DMS53 (cell line): ENCODE measurements around the gene MSANTD4.
A peak's percentile ranks its signal among the peaks of the same experiment; 100 is the strongest.
"Not testable (repeated sequence)": the region's sequence is repeated elsewhere in the genome, so short reads cannot be mapped to it uniquely, and the experiment has no call there.

Source experiments
- DNase-seq: peaks from one replicate; lab custom pipeline; 2025; lab: John Stamatoyannopoulos, UW

Gene MSANTD4

DNA sequence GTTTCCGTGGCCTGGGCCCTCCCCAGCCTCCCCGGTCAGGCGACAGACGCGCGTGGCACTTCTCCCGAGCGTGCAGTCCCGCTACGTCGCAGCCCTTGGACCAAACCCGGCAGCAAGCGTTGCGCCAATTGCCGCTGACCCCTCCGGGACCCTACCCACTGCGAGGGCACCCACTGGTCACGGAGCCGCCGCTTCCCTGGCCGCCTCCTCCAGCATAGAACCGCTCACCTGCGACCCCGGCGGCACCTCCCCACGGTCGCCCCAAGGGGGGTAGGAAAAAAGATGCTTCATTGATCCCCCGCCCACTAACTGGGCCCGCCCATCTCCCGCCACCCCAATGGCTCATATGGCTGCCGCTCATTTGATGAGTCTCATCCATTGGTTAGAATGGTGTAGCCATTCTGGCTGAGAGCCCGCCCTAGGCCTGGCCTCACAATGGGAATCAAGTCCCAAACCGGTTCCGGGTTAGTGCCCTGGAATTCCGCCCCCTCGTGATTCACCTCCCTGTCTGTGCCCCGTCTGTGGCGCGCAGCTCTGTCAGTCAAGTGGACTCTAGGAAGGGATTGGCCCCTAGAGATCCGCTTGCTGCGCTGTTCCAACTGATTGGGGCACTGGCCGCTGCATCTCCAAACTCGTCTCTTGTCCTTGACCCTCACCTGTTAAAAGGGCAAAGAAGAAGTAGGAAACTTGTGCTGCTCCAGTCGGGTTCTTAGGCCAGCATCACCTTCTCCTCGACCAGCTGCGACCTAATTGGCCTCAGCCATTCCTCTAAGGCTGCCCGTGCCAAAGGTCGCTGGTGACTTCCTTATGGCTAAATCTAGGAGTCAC, at the start of gene MSANTD4:
TSS of gene MSANTD4 (minus strand) at position 274 of the 828 bp plus-strand sequence. CDS start 11,323 bp downstream, outside the sequence.
- peak; percentile 100 for DNase-seq

DNA sequence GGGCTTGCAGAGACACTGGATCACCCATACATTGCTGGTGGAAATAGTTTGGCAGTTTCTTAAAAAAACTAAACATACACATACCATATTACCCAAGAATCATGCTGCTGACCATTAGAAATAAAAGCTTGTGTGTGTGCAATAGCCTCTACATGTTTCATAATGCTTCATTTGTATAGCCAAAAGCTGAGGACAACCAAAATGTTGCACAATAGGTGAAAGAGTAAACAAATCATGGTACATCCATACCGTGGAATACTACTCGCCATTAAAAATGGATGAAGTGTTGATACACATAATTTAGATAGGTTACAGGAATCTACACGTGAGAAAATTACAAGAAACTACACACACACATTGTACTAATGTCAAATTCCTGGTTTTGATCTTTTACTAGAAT, 48.6 kb upstream of the MSANTD4 start:
- no peak for DNase-seq

DNA sequence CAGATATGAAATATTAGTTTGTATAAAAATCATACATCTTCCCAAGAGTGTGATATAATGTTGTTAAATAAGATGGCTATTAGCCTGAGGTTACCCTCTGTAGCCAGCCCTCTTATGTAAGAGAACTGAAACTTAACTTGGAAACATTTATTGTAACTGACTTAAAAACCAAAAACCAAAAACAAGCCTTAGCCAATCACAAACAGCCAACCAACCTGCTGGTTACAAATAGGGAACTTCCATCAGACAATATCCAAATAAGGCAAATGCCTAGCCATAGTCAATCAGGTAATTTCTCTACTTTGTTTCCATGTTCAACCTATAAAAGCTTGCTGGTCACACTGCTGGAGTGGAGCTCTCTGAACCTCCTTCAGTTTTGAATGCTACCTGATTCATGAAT, 41.0 kb upstream of the MSANTD4 start:
- DNase-seq, result no peak

DNA sequence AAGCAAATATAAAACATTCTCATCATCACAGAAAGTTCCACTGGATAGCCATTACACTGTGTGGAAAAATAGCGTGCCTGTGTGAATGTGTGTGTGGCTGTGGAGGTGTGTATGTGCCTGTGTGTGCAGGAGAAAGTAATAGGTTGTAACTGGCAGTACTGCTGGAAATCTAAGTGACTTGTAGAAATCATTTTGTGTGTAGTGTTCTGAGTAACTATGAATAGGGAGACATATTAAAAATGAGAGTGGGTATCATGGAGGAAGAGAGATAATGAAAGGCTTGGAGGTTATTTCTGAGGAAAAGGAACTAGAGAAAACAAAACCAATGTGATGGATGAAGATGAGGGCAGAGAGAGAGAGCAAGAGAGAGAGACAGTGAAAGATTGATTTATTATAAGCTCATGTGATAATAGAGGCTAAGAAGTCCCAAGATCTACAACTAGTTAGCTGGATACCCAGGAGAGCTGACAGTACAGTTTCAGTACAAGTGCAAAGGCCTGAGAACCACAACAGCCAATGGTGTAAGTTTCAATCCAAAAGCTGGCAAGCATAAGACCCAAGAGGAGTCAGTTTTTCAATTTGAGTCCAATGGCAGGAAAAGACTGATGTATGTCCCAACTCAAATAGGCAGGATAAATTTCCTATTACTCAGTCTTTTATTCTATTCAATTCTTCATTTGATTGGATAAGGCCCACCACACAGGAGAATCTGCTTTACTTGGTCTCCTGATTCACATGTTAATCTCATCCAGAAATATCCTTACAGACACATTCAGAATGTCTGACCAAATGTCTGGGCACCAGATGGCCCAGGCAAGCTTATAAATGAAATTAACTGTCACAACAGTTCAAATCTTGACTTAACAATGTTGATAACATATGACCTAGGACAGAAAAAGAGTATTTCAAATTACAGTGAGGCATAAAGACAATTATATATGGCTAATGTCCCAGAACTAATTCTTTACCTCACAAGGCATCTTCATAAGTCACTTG, 40.2 kb upstream of the MSANTD4 start:
- DNase-seq, result no peak

DNA sequence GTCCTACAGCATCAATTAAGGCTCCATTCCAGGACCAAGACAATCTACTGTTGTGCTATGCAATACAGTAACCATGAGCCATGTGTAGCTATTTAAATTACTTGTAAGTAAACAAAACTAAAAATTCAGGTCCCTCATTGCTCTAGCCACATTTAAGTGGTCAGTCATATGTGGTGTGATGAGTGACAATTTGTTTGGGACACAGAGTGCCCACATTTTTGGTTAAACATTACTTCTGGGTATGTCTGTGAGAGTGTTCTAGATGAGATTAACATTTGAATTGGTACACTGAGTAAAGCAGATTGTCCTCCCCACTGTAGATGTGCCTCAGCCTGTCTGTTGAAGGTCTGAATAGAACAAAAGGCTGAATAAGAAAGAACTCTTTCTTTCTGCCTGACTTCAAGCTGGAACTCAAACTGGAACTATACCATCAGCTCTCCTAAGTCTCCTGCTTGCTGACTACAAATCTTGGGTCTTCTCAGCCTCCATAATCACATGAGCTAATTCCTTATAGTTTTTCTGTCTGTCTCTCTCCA, 39.3 kb upstream of the MSANTD4 start:
- no peak for DNase-seq

DNA sequence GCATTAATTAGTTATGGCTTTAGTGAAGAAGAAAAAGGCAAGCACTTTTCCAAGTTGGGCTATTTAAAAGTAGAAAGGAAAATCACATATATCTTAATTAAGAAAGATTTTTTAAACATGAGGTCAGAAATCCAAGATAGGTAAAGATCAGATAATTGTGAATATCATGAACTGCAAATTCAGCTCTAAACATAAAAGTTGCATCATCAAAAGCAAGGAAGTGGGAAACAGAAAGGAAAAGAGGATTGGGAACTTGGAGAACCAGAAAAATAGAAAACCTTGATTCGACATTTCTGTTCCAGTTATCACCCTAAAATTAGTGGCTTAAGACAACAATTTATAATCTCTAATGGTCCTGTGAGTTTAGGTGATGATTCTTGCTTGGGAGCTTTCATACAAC, 37.6 kb upstream of the MSANTD4 start:
- DNase-seq, result no peak

DNA sequence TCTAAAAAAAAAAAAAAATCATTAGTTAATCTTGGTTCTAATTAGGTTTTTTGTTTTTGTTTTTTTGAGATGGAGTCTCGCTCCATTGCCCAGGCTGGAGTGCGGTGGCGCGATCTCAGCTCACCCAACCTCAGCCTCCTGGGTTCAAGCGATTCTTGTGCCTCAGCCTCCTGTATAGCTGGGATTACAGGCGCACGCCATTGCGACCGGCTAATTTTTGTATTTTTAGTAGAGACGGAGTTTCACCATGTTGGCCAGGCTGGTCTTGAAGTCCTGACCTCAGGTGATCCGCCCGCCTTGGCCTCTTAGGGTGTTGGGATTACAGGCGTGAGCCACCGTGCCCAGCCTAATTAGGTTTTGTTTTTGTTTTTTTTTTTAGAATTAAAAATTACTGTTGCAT, 36.3 kb upstream of the MSANTD4 start:
- DNase-seq, result not testable (repeated sequence)

DNA sequence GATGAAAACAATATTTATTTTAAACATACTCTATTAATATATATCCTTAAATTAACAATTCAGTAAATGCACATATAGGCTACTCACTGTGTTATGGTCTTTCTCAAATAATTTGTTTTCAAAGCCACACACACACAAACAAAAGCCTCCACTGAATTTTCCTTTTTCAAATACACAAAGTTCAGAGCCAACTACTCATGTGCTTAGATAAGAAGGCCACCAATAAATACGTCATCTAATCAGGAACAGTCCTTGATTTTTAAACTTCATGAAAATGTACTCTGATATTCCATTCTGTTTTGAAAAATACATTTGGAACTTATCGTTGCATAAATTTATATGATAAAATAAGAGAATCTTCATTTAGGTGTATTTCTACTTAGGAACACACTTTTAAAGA, 29.1 kb upstream of the MSANTD4 start:
- DNase-seq, result no peak

DNA sequence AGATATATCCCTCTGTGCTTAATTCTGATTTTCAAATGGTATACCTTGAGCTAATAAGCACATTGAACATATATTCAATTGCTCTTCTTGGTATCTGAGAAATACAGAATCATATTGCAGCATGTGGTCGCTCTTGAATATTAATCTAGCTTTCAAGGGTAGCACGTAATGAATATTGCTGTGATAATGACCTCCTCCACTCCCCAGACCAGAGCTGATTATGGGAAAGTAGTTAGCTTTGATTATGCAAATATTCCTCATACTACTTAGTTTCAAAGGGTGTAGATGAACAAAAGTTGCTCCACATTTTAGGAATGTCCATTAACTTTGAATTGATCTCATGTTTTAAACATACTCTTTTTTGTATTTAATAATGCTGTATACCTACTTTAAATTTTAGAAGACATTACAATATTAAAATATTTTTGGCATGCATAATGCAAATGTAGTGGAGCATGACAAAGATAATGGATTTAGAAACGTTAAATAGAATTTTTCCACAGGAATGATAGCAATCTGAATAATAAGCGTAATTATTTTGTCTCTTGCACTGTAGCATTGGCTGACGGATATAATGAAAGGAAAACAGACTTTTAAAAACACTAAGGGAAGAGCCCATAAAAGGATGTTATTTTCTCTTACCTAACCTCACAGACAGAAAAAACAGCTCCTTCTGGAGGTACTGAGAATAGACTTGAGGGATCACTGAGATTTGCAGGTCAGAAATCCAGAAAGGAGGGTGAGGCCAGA, 27.9 kb upstream of the MSANTD4 start:
- DNase-seq, result no peak

DNA sequence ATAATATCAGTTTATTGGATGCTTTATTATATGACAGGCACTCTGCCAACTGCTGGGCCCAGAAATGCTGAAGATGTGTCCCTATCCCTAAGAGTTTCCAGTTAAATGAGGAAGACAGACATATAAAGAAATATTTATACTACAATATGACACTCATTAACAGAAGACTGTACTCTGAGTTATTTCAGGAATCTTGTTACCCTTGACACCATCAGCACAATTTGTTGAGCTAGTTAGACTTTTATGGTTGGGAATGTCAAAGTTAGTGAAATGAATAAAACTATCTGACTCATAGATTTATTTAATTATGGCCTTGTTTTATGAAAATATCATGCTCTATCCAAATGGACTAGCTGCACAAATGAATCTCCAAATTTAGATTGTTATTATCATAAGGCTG, 25.6 kb upstream of the MSANTD4 start:
- DNase-seq, result no peak

DNA sequence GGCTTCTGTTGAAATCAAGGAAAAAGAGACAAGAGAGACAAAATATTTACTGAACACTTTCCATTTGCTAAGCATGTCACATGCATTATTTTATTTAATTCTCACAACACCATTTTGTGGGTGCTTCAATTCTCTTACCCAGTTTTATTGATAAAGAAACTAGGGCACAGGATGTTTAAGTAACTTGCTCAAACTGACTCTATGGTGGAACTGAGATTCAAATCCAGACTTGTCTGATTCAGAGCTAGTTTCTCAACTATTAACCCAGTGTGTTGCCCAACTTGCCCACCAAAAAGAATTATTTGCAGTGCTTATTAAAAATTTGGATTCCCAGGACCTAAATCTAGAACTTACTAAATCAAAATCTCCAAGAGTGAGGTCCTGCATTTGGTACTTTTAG, 21.5 kb upstream of the MSANTD4 start:
- no peak for DNase-seq

DNA sequence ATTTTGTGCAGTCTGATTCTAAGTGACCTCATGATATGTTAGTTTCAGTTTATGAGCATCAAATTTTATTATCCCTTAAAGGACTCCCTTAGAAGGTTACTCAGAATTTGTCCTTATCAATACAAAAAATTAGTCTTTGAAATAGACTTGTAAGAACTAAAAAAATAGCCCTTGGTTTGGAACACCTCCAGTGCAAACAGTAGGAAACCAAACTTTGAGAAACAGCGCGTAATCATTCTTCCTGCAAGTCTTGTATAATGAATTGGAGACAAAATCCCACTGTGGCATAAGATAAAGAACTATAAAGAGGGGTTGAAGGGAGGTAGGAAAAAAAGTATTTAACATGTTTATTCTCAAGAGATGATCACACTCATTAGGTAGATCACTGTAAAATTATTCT, 10.8 kb upstream of the MSANTD4 start:
- DNase-seq, result no peak

DNA sequence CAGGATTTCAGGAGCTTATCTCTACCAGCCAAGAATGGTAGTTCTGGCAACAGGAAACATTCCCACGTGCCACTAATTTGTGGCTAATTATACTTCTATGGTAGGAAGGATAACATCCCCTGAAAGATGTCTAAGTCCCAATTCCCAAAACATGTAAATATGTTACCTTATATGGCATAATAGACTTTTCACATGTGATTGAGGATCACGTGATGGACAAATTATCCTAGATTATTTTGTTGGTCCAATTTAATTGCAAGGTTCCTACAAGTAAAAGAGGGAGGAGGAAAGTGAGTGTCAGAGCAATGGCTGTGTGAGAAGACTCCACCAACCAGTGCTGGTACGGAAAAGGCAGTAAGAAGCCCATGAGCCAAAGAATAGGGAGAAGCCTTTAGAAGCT, 9.9 kb upstream of the MSANTD4 start:
- no peak for DNase-seq

DNA sequence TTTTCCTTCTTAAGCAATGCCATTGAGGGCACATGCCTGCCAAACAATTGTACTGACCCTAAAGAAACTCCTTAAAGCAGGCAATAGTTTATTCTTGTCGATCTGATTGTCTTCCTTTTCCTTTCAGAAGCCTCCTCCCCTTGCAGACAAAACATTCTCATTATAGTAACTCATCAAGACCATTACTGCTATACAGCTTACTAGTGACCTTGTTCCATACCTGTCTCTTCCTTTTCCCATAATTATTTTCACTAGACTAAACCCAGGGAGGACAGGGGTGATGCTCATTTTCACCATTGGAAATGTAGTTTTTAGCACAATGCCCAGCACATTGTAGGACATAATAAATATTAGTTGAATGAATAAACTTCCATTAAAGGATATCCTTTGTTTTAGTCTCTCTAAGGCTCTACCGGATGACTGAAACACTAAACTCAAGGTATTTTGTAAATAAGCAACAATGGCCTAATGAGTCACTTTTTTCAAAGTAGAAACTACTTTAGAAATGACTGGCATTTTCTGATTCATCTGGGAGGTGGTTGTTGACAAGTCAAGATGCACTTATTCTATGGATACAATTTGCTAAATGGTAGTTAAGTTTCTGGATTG, 9.3 kb upstream of the MSANTD4 start:
- DNase-seq, result peak; percentile 38

DNA sequence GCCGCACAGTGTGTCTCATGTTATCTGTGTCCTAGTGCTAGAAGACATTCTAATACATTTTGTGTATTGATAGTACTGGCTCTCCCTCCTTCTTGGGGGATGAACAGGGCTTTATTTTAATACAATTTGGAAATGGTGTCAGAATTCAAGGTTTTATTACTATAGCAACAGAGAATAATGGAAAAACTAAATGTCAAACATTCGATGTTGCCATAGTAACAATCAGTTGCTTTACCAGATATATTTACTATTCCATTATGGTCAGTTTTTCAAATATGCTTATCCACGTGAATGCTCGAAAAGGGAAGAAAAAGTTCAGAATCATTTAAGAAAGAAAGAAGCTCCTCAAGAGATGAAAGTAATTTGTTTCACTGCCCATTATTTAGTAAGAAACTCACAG, 8.6 kb upstream of the MSANTD4 start:
- DNase-seq, result no peak

DNA sequence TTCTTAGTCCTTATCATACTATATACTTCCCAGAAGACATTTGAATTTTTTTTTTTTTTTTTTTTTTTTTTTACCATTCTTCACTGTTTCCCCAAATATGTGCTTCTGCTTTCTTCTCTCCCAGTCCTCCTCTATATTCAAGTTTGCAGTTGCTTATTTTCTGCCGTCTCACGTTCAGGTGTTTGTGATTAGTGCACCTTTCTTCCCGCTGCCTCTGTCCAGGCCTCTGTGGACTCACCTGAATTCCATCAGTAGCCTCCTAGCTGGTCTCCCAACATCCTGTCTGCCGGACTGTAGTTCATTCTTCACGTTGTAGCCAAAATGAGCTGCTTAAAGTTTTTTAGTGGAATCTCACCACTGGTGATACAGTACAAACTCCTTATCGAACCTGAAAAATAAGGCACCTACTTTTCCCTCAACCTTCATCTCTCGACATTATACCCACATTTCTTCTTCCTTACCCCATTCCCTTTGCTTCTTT, 795 bp upstream of the MSANTD4 start:
- peak; percentile 44 for DNase-seq

DNA sequence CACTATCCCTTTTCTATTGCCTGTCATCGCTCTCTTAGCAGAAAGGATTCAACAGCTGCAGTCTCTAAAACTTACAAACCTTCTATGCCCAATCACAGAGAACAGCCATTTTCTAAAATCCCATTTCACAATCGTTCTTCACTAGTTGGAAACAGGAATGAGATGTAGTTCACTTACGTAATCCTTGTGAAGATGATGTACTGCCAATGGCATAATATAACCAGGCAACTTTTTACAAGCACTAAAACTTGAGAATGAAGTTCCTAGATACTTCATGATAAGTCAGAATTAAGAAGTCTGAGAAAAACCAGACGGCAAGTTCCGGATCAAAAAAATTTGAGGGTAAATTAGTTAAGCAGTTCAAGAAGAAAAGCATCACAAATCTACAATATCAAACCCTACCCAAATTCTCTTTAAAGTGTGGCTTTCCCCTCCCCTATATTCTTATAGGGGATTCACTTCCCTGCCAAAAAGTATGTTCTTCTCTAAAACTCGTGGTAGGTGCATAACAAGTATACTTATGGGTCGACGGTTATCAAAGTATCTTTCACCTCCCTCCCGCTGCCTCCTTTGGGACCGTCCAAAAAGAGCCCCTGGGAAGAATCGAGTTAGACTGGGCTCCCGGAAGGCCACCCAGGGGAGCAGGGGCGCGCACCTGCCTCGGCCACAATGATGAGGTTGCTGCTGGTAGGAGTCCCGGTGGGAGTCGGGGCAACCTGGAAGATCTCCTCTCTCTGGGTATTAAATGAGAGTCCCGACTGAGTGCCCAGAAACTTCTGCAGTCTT, 666 bp downstream of the MSANTD4 start:
- peak; percentile 24 for DNase-seq

DNA sequence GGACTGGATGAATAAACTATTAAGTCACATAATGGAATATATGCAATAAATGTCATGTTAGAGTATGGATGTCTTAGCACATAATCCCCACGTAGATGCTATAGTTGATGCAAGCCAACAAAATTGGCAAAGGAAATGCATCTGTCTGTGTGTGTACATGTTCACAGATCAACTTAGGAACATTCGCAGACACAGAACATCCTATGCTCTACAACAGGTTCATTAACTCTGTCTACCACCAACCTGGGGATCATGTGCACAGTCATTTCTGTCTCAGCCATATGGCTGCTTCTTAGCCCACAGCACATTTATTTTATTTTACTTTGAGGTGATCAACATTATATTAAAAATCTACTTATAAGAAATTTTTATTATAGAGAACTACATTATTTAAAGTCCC, 4.9 kb downstream of the MSANTD4 start:
- DNase-seq, result no peak

DNA sequence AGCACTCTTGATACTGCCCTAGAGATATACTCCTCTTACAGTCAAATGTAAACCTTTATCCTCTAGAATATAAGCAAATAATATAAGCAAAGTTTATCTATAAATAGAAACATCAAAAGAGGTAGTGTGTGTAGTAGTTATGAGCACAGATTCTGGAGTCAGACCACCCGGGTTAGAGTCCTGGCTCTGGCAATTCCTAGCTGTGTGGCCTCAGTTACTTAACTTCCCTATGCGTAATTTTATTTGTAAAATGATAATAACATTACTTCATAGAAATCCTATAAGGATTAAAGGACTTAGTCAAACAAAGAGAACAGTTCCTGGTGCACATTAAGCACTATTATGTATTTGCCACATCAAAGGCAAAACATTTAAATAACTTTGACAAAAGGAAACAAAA, 7.0 kb downstream of the MSANTD4 start:
- DNase-seq, result no peak

DNA sequence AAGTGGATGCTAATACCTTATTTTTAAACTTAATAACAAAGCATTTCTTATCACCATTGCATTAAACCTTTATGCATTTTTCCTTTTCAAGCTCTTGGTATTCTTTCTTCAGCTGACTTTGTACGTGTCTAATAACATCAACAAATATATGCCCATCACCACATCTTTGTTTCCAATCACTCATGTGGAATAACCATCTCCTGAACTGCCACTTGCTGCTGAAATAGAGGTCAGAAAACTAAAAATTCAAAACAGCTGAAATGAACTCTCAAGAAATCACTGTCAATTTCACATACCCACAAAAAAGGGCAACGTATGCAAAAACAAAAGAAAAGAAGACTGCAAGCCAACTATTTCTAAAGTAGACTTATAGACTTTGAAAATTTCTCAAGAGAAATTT, 7.4 kb downstream of the MSANTD4 start:
- no peak for DNase-seq

DNA sequence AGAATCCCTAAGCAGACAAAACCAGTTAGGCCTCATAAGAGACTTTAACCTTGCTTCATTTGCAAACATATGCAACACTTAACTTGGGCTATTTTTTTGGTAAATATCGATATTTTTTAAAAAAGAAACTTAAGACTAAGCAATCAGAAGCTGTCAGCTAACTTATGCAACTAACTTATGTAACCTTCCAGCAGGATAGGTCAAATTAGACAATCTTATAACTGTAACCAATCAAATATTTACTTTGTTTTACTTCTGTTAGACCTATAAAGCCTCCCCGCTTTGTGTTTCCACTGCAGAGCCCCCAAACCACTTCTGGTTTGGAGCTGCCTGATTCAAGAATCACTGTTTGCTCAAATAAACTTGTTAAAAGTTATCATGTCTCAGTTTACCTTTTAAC, 8.0 kb downstream of the MSANTD4 start:
- DNase-seq, result no peak
